Measurements from ENCODE around the gene ILK.
A peak's percentile ranks its signal among the peaks of the same experiment; 100 is the strongest.

ILK gene

GRCh38 chr11:6612213-6613041, 8.9 kb downstream of the ILK start, which contains the start of gene TAF10:
Gene TAF10, minus strand, starts transcription at chr11:6612216. Its CDS starts 27 bp downstream, at chr11:6612189.
- H3K27ac ChIP-seq (replicated peaks), result peak within 1 kb of the TSS; percentile 82
- H3K4me3 ChIP-seq (replicated peaks; ENCODE audit: insufficient read depth, low read length), result peak within 1 kb of the TSS; percentile 79
- TF ChIP-seq, protein P1, sequence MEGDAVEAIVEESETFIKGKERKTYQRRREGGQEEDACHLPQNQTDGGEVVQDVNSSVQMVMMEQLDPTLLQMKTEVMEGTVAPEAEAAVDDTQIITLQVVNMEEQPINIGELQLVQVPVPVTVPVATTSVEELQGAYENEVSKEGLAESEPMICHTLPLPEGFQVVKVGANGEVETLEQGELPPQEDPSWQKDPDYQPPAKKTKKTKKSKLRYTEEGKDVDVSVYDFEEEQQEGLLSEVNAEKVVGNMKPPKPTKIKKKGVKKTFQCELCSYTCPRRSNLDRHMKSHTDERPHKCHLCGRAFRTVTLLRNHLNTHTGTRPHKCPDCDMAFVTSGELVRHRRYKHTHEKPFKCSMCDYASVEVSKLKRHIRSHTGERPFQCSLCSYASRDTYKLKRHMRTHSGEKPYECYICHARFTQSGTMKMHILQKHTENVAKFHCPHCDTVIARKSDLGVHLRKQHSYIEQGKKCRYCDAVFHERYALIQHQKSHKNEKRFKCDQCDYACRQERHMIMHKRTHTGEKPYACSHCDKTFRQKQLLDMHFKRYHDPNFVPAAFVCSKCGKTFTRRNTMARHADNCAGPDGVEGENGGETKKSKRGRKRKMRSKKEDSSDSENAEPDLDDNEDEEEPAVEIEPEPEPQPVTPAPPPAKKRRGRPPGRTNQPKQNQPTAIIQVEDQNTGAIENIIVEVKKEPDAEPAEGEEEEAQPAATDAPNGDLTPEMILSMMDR (IDR thresholded peaks at IDR 0.05; ENCODE audit: insufficient read depth, low read length), result peak; percentile 39
- TF ChIP-seq, protein P2, sequence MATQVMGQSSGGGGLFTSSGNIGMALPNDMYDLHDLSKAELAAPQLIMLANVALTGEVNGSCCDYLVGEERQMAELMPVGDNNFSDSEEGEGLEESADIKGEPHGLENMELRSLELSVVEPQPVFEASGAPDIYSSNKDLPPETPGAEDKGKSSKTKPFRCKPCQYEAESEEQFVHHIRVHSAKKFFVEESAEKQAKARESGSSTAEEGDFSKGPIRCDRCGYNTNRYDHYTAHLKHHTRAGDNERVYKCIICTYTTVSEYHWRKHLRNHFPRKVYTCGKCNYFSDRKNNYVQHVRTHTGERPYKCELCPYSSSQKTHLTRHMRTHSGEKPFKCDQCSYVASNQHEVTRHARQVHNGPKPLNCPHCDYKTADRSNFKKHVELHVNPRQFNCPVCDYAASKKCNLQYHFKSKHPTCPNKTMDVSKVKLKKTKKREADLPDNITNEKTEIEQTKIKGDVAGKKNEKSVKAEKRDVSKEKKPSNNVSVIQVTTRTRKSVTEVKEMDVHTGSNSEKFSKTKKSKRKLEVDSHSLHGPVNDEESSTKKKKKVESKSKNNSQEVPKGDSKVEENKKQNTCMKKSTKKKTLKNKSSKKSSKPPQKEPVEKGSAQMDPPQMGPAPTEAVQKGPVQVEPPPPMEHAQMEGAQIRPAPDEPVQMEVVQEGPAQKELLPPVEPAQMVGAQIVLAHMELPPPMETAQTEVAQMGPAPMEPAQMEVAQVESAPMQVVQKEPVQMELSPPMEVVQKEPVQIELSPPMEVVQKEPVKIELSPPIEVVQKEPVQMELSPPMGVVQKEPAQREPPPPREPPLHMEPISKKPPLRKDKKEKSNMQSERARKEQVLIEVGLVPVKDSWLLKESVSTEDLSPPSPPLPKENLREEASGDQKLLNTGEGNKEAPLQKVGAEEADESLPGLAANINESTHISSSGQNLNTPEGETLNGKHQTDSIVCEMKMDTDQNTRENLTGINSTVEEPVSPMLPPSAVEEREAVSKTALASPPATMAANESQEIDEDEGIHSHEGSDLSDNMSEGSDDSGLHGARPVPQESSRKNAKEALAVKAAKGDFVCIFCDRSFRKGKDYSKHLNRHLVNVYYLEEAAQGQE (IDR thresholded peaks at IDR 0.05; ENCODE audit: insufficient replicate concordance, low read depth), result peak; percentile 49
- peak; percentile 43; the same call in 1 of the 2 replicates for TF ChIP-seq SPI1 (IDR thresholded peaks at IDR 0.05; ENCODE audit: borderline replicate concordance, low read depth)
- peak; percentile 73 for TF ChIP-seq GABPA (IDR thresholded peaks at IDR 0.05; ENCODE audit: low read depth)
- TF ChIP-seq POLR2AphosphoS5 (IDR thresholded peaks at IDR 0.05; ENCODE audit: low read depth), result peak; percentile 91
- peak; percentile 88 to 97 for DNase-seq (ENCODE audit: low read depth in 1 of 2, low spot score in 1 of 2)
- no peaks in the 10 kb centered on the region for H3K27me3 ChIP-seq (ENCODE audit: insufficient read depth, poor library complexity, severe bottlenecking)

GRCh38 chr11:6613496-6613895, 9.9 kb downstream of the ILK start:
- Histone ChIP-seq H3K4me3 (replicated peaks; ENCODE audit: insufficient read depth, low read length) (no peak overlapping the region), H3K27me3 (ENCODE audit: insufficient read depth, poor library complexity, severe bottlenecking) (no peaks in the 10 kb centered on the region), H3K27ac (replicated peaks) (no peak overlapping the region)
- no peak for DNase-seq (ENCODE audit: low read depth in 1 of 2, low spot score in 1 of 2)
- TF ChIP-seq, protein P2 (IDR thresholded peaks at IDR 0.05; ENCODE audit: insufficient replicate concordance, low read depth), result no peak
- no peak for TF ChIP-seq GABPA (IDR thresholded peaks at IDR 0.05; ENCODE audit: low read depth)

DNA sequence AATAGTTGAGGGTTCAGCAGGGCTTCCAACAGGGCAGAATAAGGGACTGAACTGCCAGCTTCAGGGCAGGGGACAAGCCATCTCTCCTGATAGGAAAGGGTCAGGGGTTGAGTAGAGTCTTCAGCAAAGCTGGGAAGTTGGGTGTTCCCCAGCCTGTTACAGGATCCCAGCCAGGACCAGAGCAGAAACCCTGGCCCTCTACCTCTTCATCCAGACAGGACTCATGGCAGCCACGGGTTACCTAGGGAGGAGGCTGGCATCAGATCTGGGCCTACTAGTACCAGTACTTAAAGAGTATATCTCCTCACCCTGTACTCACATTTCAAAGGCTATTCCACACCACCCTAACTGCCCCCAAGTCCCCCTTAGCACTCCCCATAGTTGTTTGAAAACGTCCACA, 10.9 kb downstream of the ILK start:
- Histone ChIP-seq H3K4me3 (replicated peaks; ENCODE audit: insufficient read depth, low read length) (no peak overlapping the region), H3K27ac (replicated peaks) (no peak overlapping the region), H3K27me3 (ENCODE audit: insufficient read depth, poor library complexity, severe bottlenecking) (no peaks in the 10 kb centered on the region)
- TF ChIP-seq GABPA (IDR thresholded peaks at IDR 0.05; ENCODE audit: low read depth), result no peak
- TF ChIP-seq, protein P1 (IDR thresholded peaks at IDR 0.05; ENCODE audit: insufficient read depth, low read length), result no peak
- TF ChIP-seq SPI1 (IDR thresholded peaks at IDR 0.05; ENCODE audit: borderline replicate concordance, low read depth), result no peak
- no peak for TF ChIP-seq POLR2AphosphoS5 (IDR thresholded peaks at IDR 0.05; ENCODE audit: low read depth)
- TF ChIP-seq, protein P2 (IDR thresholded peaks at IDR 0.05; ENCODE audit: insufficient replicate concordance, low read depth), result no peak
- no peak for DNase-seq (ENCODE audit: low read depth in 1 of 2, low spot score in 1 of 2)

Measured in HL-60 (cell line).